ENCODE data around the gene CCNL2. TPM values are rescaled to one million over a fixed set of nuclear protein-coding genes. Genes with fewer than 3 reads are reported as not detected.

Gene CCNL2
- total and polyA plus RNA-seq, 2 donors (not counting 1 experiment from before 2014, with no cell fraction given) = 263 to 347 TPM

DNA sequence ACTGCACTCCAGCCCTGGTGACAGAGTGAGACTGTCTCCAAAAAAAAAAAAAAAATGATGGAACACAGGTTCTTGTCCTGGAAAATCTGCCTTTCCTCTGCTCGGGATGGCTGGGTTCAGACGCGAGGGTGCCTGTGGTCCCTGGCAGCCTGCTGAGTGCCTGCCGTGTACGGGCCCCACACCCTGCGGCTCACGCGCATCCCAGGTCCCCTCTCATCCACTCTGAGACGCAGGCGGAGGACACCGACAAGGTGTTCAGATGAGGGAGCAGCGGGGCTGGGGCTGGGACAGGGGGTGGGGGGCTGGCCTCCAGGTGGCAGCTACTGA lies 26.3 kb upstream of the CCNL2 start:
- Mint-ChIP-seq H3K4me3 (no peak overlapping the region), H3K27ac (no peak overlapping the region), H3K4me1 (peaks cover 3% of the 10 kb centered on the region), H3K27me3 (peaks cover 38% of the 10 kb centered on the region), H3K9me3 (ENCODE audit: insufficient read depth) (no peaks in the 10 kb centered on the region)
- Histone ChIP-seq H3K79me2 (ENCODE audit: control insufficient read depth, insufficient read depth, low read length) (no peaks in the 10 kb centered on the region), H3K4me1 (ENCODE audit: control insufficient read depth in 2 of 2, insufficient read depth in 2 of 2, low read length in 2 of 2) (peaks cover 0 to 3% of the 10 kb centered on the region in 2 donors), H4K20me1 (ENCODE audit: control insufficient read depth, insufficient read depth, low read length, poor library complexity, severe bottlenecking) (no peaks in the 10 kb centered on the region), H3K36me3 (replicated peaks in 1 of 2; ENCODE audit: control extremely low read depth in 1 of 2, control insufficient read depth in 1 of 2, extremely low read depth in 1 of 2, insufficient read depth in 2 of 2, low read length in 1 of 2) (no peaks in the 10 kb centered on the region), H3K27me3 (replicated peaks in 1 of 4; ENCODE audit: control extremely low read depth in 1 of 4, control insufficient read depth in 3 of 4, insufficient read depth in 4 of 4, low read length in 3 of 4) (peaks cover 0 to 42% (median 8%) of the 10 kb centered on the region in 4 experiments), H3K27ac (ENCODE audit: low read length in 2 of 2) (no peak overlapping the region), H3K4me2 (replicated peaks; ENCODE audit: low read depth, low read length, poor library complexity, severe bottlenecking) (no peak overlapping the region), H3K9me3 (ENCODE audit: control extremely low read depth in 1 of 3, control insufficient read depth in 2 of 3, insufficient read depth in 1 of 3, low read length in 2 of 3) (peaks cover 0 to 8% (median 0%) of the 10 kb centered on the region in 3 donors), H3K4me3 (ENCODE audit: control extremely low read depth in 1 of 5, extremely low read depth in 1 of 5, insufficient read depth in 1 of 5, low read depth in 2 of 5, low read length in 4 of 5) (no peak overlapping the region), H3K9ac (ENCODE audit: low read length) (no peak overlapping the region), H2AFZ (ENCODE audit: insufficient read depth, low read depth, low read length, poor library complexity, severe bottlenecking) (no peak overlapping the region)
- ChIA-PET CTCF (interaction anchor here (0.6 kb wide), 1 partner anchor 317 kb away, joined by 3 read pairs; no protein-coding TSS in a partner anchor), POLR2A (interaction anchor here (0.7 to 1.4 kb wide), 2 partner anchors 13 to 73 kb away, joined by 3 read pairs; no protein-coding TSS in a partner anchor)
- WGBS (ENCODE audit: insufficient coverage) = 84% methylated on average over 5 of the region's 12 CpGs
- no peak for DNase-seq
- ATAC-seq (ENCODE audit: low read depth) = no peak
- TF ChIP-seq, protein P1, sequence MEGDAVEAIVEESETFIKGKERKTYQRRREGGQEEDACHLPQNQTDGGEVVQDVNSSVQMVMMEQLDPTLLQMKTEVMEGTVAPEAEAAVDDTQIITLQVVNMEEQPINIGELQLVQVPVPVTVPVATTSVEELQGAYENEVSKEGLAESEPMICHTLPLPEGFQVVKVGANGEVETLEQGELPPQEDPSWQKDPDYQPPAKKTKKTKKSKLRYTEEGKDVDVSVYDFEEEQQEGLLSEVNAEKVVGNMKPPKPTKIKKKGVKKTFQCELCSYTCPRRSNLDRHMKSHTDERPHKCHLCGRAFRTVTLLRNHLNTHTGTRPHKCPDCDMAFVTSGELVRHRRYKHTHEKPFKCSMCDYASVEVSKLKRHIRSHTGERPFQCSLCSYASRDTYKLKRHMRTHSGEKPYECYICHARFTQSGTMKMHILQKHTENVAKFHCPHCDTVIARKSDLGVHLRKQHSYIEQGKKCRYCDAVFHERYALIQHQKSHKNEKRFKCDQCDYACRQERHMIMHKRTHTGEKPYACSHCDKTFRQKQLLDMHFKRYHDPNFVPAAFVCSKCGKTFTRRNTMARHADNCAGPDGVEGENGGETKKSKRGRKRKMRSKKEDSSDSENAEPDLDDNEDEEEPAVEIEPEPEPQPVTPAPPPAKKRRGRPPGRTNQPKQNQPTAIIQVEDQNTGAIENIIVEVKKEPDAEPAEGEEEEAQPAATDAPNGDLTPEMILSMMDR (IDR thresholded peaks at IDR 0.05) = no peak
- intact Hi-C loops (cut with micrococcal nuclease) = no loop called here

DNA sequence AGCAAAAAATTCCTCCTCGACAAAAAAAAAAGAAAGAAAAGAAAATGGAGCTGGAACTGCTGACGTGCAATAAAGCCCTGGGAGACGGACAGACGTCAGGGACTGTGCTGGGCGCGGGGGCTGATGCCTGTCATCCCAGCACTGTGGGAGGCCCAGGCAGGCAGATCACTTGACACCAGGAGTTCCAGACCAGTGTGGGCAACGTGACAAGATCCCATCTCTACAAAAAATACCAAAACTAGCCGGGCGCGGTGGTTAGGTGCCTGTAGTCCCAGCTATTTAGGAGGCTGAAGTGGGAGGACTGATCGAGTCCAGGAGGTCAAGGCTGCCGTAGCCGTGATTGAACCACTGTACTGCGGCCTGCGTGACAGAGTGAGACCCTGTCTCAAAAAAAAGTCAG lies 25.6 kb upstream of the CCNL2 start:
- no peak overlapping the region for H3K4me2 ChIP-seq (replicated peaks; ENCODE audit: low read depth, low read length, poor library complexity, severe bottlenecking)
- TF ChIP-seq EZH2 (IDR thresholded peaks at IDR 0.05; ENCODE audit: borderline replicate concordance, insufficient read depth, low read depth, low read length, poor library complexity, severe bottlenecking) = no peak
- TF ChIP-seq, protein P1 (IDR thresholded peaks at IDR 0.05) = no peak
- 97% methylated on average over 14 of the region's 15 CpGs for WGBS (ENCODE audit: insufficient coverage)
- H3K79me2 ChIP-seq (ENCODE audit: control insufficient read depth, insufficient read depth, low read length) = no peaks in the 10 kb centered on the region
- no peak for ATAC-seq (ENCODE audit: low read depth)
- H4K20me1 ChIP-seq (ENCODE audit: control insufficient read depth, insufficient read depth, low read length, poor library complexity, severe bottlenecking) = no peaks in the 10 kb centered on the region
- Mint-ChIP-seq H3K4me1 (peaks cover 3% of the 10 kb centered on the region), H3K9me3 (ENCODE audit: insufficient read depth) (no peaks in the 10 kb centered on the region), H3K27ac (no peak overlapping the region), H3K27me3 (peaks cover 34% of the 10 kb centered on the region), H3K4me3 (no peak overlapping the region)
- no peak overlapping the region for H3K27ac ChIP-seq (ENCODE audit: low read length in 2 of 2)
- no peaks in the 10 kb centered on the region for H3K36me3 ChIP-seq (replicated peaks in 1 of 2; ENCODE audit: control extremely low read depth in 1 of 2, control insufficient read depth in 1 of 2, extremely low read depth in 1 of 2, insufficient read depth in 2 of 2, low read length in 1 of 2)
- no peak overlapping the region for H3K4me3 ChIP-seq (ENCODE audit: control extremely low read depth in 1 of 5, extremely low read depth in 1 of 5, insufficient read depth in 1 of 5, low read depth in 2 of 5, low read length in 4 of 5)
- CTCF ChIA-PET = interaction anchor here (0.6 kb wide), 1 partner anchor 317 kb away, joined by 3 read pairs; no protein-coding TSS in a partner anchor
- H2AFZ ChIP-seq (ENCODE audit: insufficient read depth, low read depth, low read length, poor library complexity, severe bottlenecking) = no peak overlapping the region
- peaks cover 0 to 39% (median 8%) of the 10 kb centered on the region in 4 experiments for H3K27me3 ChIP-seq (replicated peaks in 1 of 4; ENCODE audit: control extremely low read depth in 1 of 4, control insufficient read depth in 3 of 4, insufficient read depth in 4 of 4, low read length in 3 of 4)
- H3K9me3 ChIP-seq (ENCODE audit: control extremely low read depth in 1 of 3, control insufficient read depth in 2 of 3, insufficient read depth in 1 of 3, low read length in 2 of 3) = peaks cover 0 to 8% (median 0%) of the 10 kb centered on the region in 3 donors
- no peak for DNase-seq
- no peak overlapping the region for H3K9ac ChIP-seq (ENCODE audit: low read length)
- intact Hi-C loops (cut with micrococcal nuclease) = no loop called here
- H3K4me1 ChIP-seq (ENCODE audit: control insufficient read depth in 2 of 2, insufficient read depth in 2 of 2, low read length in 2 of 2) = peaks cover 0 to 3% of the 10 kb centered on the region in 2 donors
- POLR2A ChIA-PET = interaction anchor here (1.4 kb wide), 1 partner anchor 14 kb away, joined by 3 read pairs; no protein-coding TSS in a partner anchor
